HepG2 (cell line): ENCODE measurements around the gene FAM110D. TPM values are rescaled to one million over a fixed set of nuclear protein-coding genes. Genes with fewer than 3 reads are reported as not detected.

Experiments
- ATAC-seq: fragments of 200-7000 bp; cut with Tn5 transposase; 3 replicates; pipeline ENCODE4 v1.9.1; 2020; ENCODE audit warnings: mild to moderate bottlenecking, moderate library complexity
- BruUV-seq: library from RNA; stranded (reverse); fragments of 400-500 nt; replicated peaks from 2 replicates; lab custom pipeline; 2021; lab: Mats Ljungman, UMichigan
- CTCF ChIA-PET: fragments of 300-600 bp; formaldehyde crosslinking; extraction: SDS; loops from one replicate; lab custom pipeline; 2021; ENCODE audit warnings: low total read pairs, inconsistent platforms, low intra/inter-chr PET ratio; lab: Yijun Ruan, JAX
- POLR2A ChIA-PET: fragments of 350-600 bp; sonication (Branson Sonifier 250); formaldehyde crosslinking; loops from one replicate; lab custom pipeline; 2020; ENCODE audit warnings: antibody characterized with exemption, inconsistent platforms; lab: Yijun Ruan, JAX
- DNase-seq: peaks from one replicate; pipeline ENCODE4 v3.0.0-alpha.2; 2015; ENCODE audit warnings: low spot score
- FAIRE-seq: peaks from 3 replicates; lab custom pipeline; 2011; peaks lifted over from hg19 to GRCh38; lab: Jason Lieb, UNC
- H2AFZ ChIP-seq: one replicate; pipeline ENCODE4 v1.6.1; 2011; ENCODE audit warnings: low read length, inconsistent platforms
- H3K27ac ChIP-seq: fragments of 300-600 bp; 3 replicates; pipeline ENCODE4 v1.8.0; 2011; ENCODE audit warnings: mixed run types, mild to moderate bottlenecking, mixed read lengths, low read length, inconsistent platforms; ENCODE audit not compliant: insufficient read depth; ENCODE audit errors: extremely low read length
- H3K27me3 ChIP-seq, 2 experiments: fragments of 200-600 bp in 1 of 2; 2 replicates in 1 of 2; 3 replicates in 1 of 2; pipeline versions ENCODE4 v1.6.0 to v1.8.0; 2011; ENCODE audit warnings: low read length in 2 of 2, mild to moderate bottlenecking in 2 of 2, moderate library complexity in 2 of 2, inconsistent platforms in 1 of 2; ENCODE audit not compliant: insufficient read depth in 2 of 2, control insufficient read depth in 1 of 2
- H3K36me3 ChIP-seq, 2 experiments: fragments of 200-600 bp in 1 of 2; replicated peaks in 1 of 2; 2 replicates in 1 of 2; 3 replicates in 1 of 2; pipeline versions ENCODE4 v1.5.1 to v1.8.0; 2011; ENCODE audit warnings: low read length in 2 of 2, inconsistent platforms in 1 of 2; ENCODE audit not compliant: insufficient read depth in 2 of 2, control insufficient read depth in 1 of 2
- H3K4me1 ChIP-seq: 2 replicates; pipeline ENCODE4 v1.5.1; 2012; ENCODE audit warnings: low read length, inconsistent platforms; ENCODE audit not compliant: insufficient read depth
- H3K4me2 ChIP-seq: 2 replicates; pipeline ENCODE4 v1.6.0; 2011; ENCODE audit warnings: low read depth, low read length, inconsistent platforms
- H3K4me3 ChIP-seq, 3 experiments: fragments of 200-600 bp in 1 of 3; sonication (generic), shearing (Covaris generic) in 1 of 3; replicated peaks in 1 of 3; 2 replicates each; pipeline ENCODE4 v1.5.1; 2011 to 2016; ENCODE audit warnings: low read length in 3 of 3, inconsistent platforms in 2 of 3, low read depth in 2 of 3, mild to moderate bottlenecking in 2 of 3, control low read depth in 1 of 3, mixed read lengths in 1 of 3; ENCODE audit not compliant: insufficient read depth in 1 of 3
- H3K79me2 ChIP-seq: one replicate; pipeline ENCODE4 v1.6.1; 2011; ENCODE audit warnings: low read length, inconsistent platforms; ENCODE audit not compliant: insufficient read depth
- H3K9ac ChIP-seq: 2 replicates; pipeline ENCODE4 v1.6.0; 2011; ENCODE audit warnings: mild to moderate bottlenecking, low read depth, low read length, inconsistent platforms; ENCODE audit not compliant: insufficient read depth
- H3K9me3 ChIP-seq: 2 replicates; pipeline ENCODE4 v1.5.1; 2012; ENCODE audit warnings: mild to moderate bottlenecking, low read length
- H4K20me1 ChIP-seq: 2 replicates; pipeline ENCODE4 v1.6.0; 2011; ENCODE audit warnings: inconsistent platforms, mild to moderate bottlenecking, low read length, moderate library complexity; ENCODE audit not compliant: insufficient read depth
- CBX5 ChIP-seq: sonication (generic); formaldehyde crosslinking; IDR thresholded peaks from 2 replicates; pipeline ENCODE4 v1.4.0; 2020; ENCODE audit warnings: missing genetic modification reagents, borderline replicate concordance
- CTCF ChIP-seq: sonication (generic); formaldehyde crosslinking; IDR thresholded peaks from 2 replicates; pipeline ENCODE4 v1.5.0; 2020; ENCODE audit warnings: mild to moderate bottlenecking, missing genetic modification reagents, moderate library complexity
- FIP1L1 ChIP-seq: fragments of 200-400 bp; formaldehyde crosslinking; IDR thresholded peaks from 2 replicates; pipeline ENCODE4 v1.6.1; 2018; ENCODE audit warnings: low read depth, mild to moderate bottlenecking, low read length, moderate library complexity, borderline replicate concordance; ENCODE audit not compliant: insufficient read depth
- PRDM4 ChIP-seq: sonication (generic); formaldehyde crosslinking; IDR thresholded peaks from 2 replicates; pipeline ENCODE4 v1.9.0; 2021; ENCODE audit warnings: missing genetic modification reagents, borderline replicate concordance
- STAG1 ChIP-seq: sonication (generic); formaldehyde crosslinking; IDR thresholded peaks from 2 replicates; pipeline ENCODE4 v1.4.0; 2020; ENCODE audit warnings: missing genetic modification reagents
- ZNF496 ChIP-seq: sonication (generic); formaldehyde crosslinking; IDR thresholded peaks from 2 replicates; pipeline ENCODE4 v1.8.1; 2023; ENCODE audit warnings: mild to moderate bottlenecking, moderate library complexity, missing genetic modification reagents; ENCODE audit not compliant: insufficient replicate concordance
- ZNF615 ChIP-seq: sonication (generic); formaldehyde crosslinking; IDR thresholded peaks from 2 replicates; pipeline ENCODE4 v1.5.0; 2020; ENCODE audit warnings: mild to moderate bottlenecking, missing genetic modification reagents, borderline replicate concordance
- WGBS: methylation state at CpG from one replicate; pipeline ENCODE4 v1.1.6; 2017; ENCODE audit warnings: low lambda C conversion rate; 5-methylcytosine and 5-hydroxymethylcytosine counted together
- in situ Hi-C: cut with HindIII; loops from 2 replicates; pipeline ENCODE4 v1.10.0; 2017; ENCODE audit warnings: low pct_unique_long_range_greater_than_20kb; ENCODE audit not compliant: extremely low pct_ligation_motif_present
- intact Hi-C: fragments of 100-400 bp; cut with micrococcal nuclease; formaldehyde crosslinking; loops from one replicate; pipeline ENCODE4 v1.10.0; 2022; ENCODE audit not compliant: unreplicated experiment
- polyA plus RNA-seq, 8 experiments: library from polyadenylated mRNA; depleted of rRNA in 3 of 8; stranded (reverse) in 7 of 8; unstranded in 1 of 8; fragments of >200 nt; fragmentation: Illumina TruSeq in 4 of 8; extraction: Trizol in 4 of 8; gene quantifications; 2 replicates each; pipeline versions ENCODE4 v1.2.1 to v1.2.3, GENCODE V29; 2011 to 2016; ENCODE audit warnings: low read depth in 4 of 8, missing spikeins in 1 of 8, mixed read lengths in 1 of 8; ENCODE audit not compliant: insufficient read depth in 1 of 8
- total RNA-seq, 5 experiments: library from RNA; depleted of rRNA; stranded (reverse); fragments of >200 nt; fragmentation: Illumina TruSeq; extraction: Trizol; gene quantifications; 2 replicates each; pipeline ENCODE4 v1.2.3, GENCODE V29; 2016; ENCODE audit warnings: low read depth in 1 of 5

The FAM110D gene
- total and polyA plus RNA-seq, 2 of the 13 experiments (the other 11 are each of a cell fraction or from before 2014, with no cell fraction given) = not detected

- BruUV-seq = no TSS peak
- POLR2A ChIA-PET = no interaction called here
Observed at GRCh38 chr1:26200413-26200812, 41.5 kb downstream of the FAM110D start.

GRCh38 chr1:26203642-26204318, 44.9 kb downstream of the FAM110D start:
- FAIRE-seq = no peak

More at GRCh38 chr1:26200413-26200812, 41.5 kb downstream of the FAM110D start:
- Histone ChIP-seq H3K9me3 (no peaks in the 10 kb centered on the region), H3K79me2 (no peaks in the 10 kb centered on the region), H2AFZ (no peak overlapping the region), H3K27ac (no peak overlapping the region), H4K20me1 (no peaks in the 10 kb centered on the region), H3K4me2 (no peak overlapping the region), H3K4me3 (no peak overlapping the region), H3K36me3 (no peaks in the 10 kb centered on the region)
- CTCF ChIA-PET = no interaction called here
- DNase-seq (no peak), FAIRE-seq (no peak)
- in situ Hi-C loops = no loop called here
- TF ChIP-seq FIP1L1 (no peak), ZNF496 (CRISPR knock-in tag) (no peak), ZNF615 (no peak)
- TF ChIP-seq, all 625 proteins: peak for 0
- H3K27me3 ChIP-seq = peaks cover 3 to 31% of the 10 kb centered on the region in 2 experiments; a peak in 3 of 5 replicates
- intact Hi-C loops = no loop called here
- H3K9ac ChIP-seq = no peak overlapping the region
- WGBS = 9% methylated on average over 4 of the region's 5 CpGs
- no peak for ATAC-seq
- H3K4me1 ChIP-seq = no peaks in the 10 kb centered on the region

More at GRCh38 chr1:26203642-26204318, 44.9 kb downstream of the FAM110D start:
- H3K9me3 ChIP-seq = no peaks in the 10 kb centered on the region
- H3K27me3 ChIP-seq = peaks cover 4 to 19% of the 10 kb centered on the region in 2 experiments; a peak in 3 of 5 replicates
- no TSS peak for BruUV-seq
- in situ Hi-C loops (no loop called here), intact Hi-C loops (no loop called here)
- H3K36me3 ChIP-seq = no peaks in the 10 kb centered on the region
- peak; percentile 43; the same call in 1 of the 3 replicates for ATAC-seq
- H2AFZ ChIP-seq = no peak overlapping the region
- H3K4me3 ChIP-seq = no peak overlapping the region
- POLR2A ChIA-PET = no interaction called here
- H3K27ac ChIP-seq = no peak overlapping the region
- peak; percentile 39; the same call in 1 of the 2 replicates for TF ChIP-seq STAG1 (CRISPR knock-in tag)
- TF ChIP-seq CBX5 (CRISPR knock-in tag) = no peak
- no peak for TF ChIP-seq PRDM4
- TF ChIP-seq CTCF (CRISPR knock-in tag) = 0 out of 2 replicates have a peak, but pooled peaks have one; percentile 17
- TF ChIP-seq, all 625 proteins: peak for 2
- CTCF ChIA-PET = no interaction called here
- Histone ChIP-seq H3K9ac (no peak overlapping the region), H3K4me2 (no peak overlapping the region), H3K4me1 (no peaks in the 10 kb centered on the region), H3K79me2 (no peaks in the 10 kb centered on the region), H4K20me1 (no peaks in the 10 kb centered on the region)
- 0% methylated on average over 4 of the region's 9 CpGs for WGBS
- DNase-seq = no peak
